Measurements from ENCODE around the gene CERS3.

Gene CERS3

GRCh38 chr15:100529556-100529955, 806 bp upstream of the CERS3 start:
- no peak for DNase-seq (ENCODE audit: low spot score)

- no peak for DNase-seq (ENCODE audit: low spot score)
Measured at GRCh38 chr15:100526027-100526481, 2.7 kb downstream of the CERS3 start.

GRCh38 chr15:100525436-100525835, 3.3 kb downstream of the CERS3 start:
- DNase-seq (ENCODE audit: low spot score), result no peak

- DNase-seq (ENCODE audit: low spot score), result no peak
Measured at GRCh38 chr15:100524326-100524725, 4.4 kb downstream of the CERS3 start.

- no peak for DNase-seq (ENCODE audit: low spot score)
Measured at GRCh38 chr15:100521907-100522306, 6.8 kb downstream of the CERS3 start.

- no peak for DNase-seq (ENCODE audit: low spot score)
Measured at GRCh38 chr15:100520132-100520921, 8.4 kb downstream of the CERS3 start.

GRCh38 chr15:100517846-100518245, 10.9 kb downstream of the CERS3 start:
- DNase-seq (ENCODE audit: low spot score), result no peak

GRCh38 chr15:100516643-100517512, 11.9 kb downstream of the CERS3 start:
- no peak for DNase-seq (ENCODE audit: low spot score)

GRCh38 chr15:100515758-100516157, 13.0 kb downstream of the CERS3 start:
- no peak for DNase-seq (ENCODE audit: low spot score)

- DNase-seq (ENCODE audit: low spot score), result no peak
Measured at GRCh38 chr15:100508641-100509300, 20.0 kb downstream of the CERS3 start.

- DNase-seq (ENCODE audit: low spot score), result no peak
Measured at GRCh38 chr15:100502651-100503050, 26.1 kb downstream of the CERS3 start.

- DNase-seq (ENCODE audit: low spot score), result no peak
Measured at GRCh38 chr15:100501117-100501516, 27.6 kb downstream of the CERS3 start.

GRCh38 chr15:100500226-100500990, 28.3 kb downstream of the CERS3 start:
- DNase-seq (ENCODE audit: low spot score), result no peak

GRCh38 chr15:100495861-100496260, 32.9 kb downstream of the CERS3 start:
- no peak for DNase-seq (ENCODE audit: low spot score)

- no peak for DNase-seq (ENCODE audit: low spot score)
Measured at GRCh38 chr15:100493213-100493612, 35.5 kb downstream of the CERS3 start.

GRCh38 chr15:100484443-100484842, 44.3 kb downstream of the CERS3 start:
- DNase-seq (ENCODE audit: low spot score), result no peak

- DNase-seq (ENCODE audit: low spot score), result no peak
Measured at GRCh38 chr15:100483370-100483769, 45.4 kb downstream of the CERS3 start.

GRCh38 chr15:100476805-100477204, 51.9 kb downstream of the CERS3 start:
- no peak for DNase-seq (ENCODE audit: low spot score)

- DNase-seq (ENCODE audit: low spot score), result no peak
Measured at GRCh38 chr15:100472736-100473135, 56.0 kb downstream of the CERS3 start.

GRCh38 chr15:100471933-100472332, 56.8 kb downstream of the CERS3 start:
- no peak for DNase-seq (ENCODE audit: low spot score)

GRCh38 chr15:100468285-100468684, 60.5 kb downstream of the CERS3 start:
- no peak for DNase-seq (ENCODE audit: low spot score)

GRCh38 chr15:100466073-100466472, 62.7 kb downstream of the CERS3 start:
- no peak for DNase-seq (ENCODE audit: low spot score)

Measured in kidney capillary endothelial cell (primary cell).